Liver (tissue), 9 donors: ENCODE data around the gene MAGI1. TPM values are rescaled to one million over a fixed set of nuclear protein-coding genes. Genes with fewer than 3 reads are reported as not detected.
A peak's percentile ranks its signal among the peaks of the same experiment; 100 is the strongest.

Source experiments
- DNase-seq: peaks from one replicate; pipeline ENCODE4 v3.0.0-alpha.2; 2017; ENCODE audit warnings: low spot score
- H3K27ac ChIP-seq, 2 donors: one replicate each; pipeline ENCODE4 v1.7.0; 2013; ENCODE audit warnings: inconsistent platforms in 2 of 2, low read length in 2 of 2, control low read depth in 1 of 2, low read depth in 1 of 2, mild to moderate bottlenecking in 1 of 2
- H3K27me3 ChIP-seq, 4 donors: one replicate each; pipeline versions ENCODE4 v1.6.1 to v1.7.0; 2013; ENCODE audit warnings: low read length in 3 of 4, inconsistent platforms in 1 of 4, mild to moderate bottlenecking in 1 of 4, moderate library complexity in 1 of 4; ENCODE audit not compliant: control insufficient read depth in 4 of 4, insufficient read depth in 4 of 4
- H3K36me3 ChIP-seq, 4 donors: one replicate each; pipeline versions ENCODE4 v1.6.1 to v1.7.0; 2013; ENCODE audit warnings: low read length in 3 of 4, mild to moderate bottlenecking in 3 of 4, low read depth in 1 of 4, moderate library complexity in 1 of 4; ENCODE audit not compliant: control insufficient read depth in 4 of 4, insufficient read depth in 3 of 4
- H3K4me1 ChIP-seq, 4 donors: one replicate each; pipeline versions ENCODE4 v1.6.1 to v1.7.0; 2013; ENCODE audit warnings: low read length in 3 of 4, mild to moderate bottlenecking in 3 of 4, moderate library complexity in 1 of 4; ENCODE audit not compliant: control insufficient read depth in 4 of 4, insufficient read depth in 4 of 4
- H3K4me3 ChIP-seq, 3 donors: one replicate each; pipeline versions ENCODE4 v1.6.1 to v1.7.0; 2013; ENCODE audit warnings: low read length in 3 of 3, control low read depth in 1 of 3, low read depth in 1 of 3, mild to moderate bottlenecking in 1 of 3
- H3K9ac ChIP-seq, 2 donors: one replicate each; pipeline ENCODE4 v1.7.0; 2013; ENCODE audit warnings: low read length in 2 of 2, mild to moderate bottlenecking in 2 of 2, moderate library complexity in 2 of 2, control low read depth in 1 of 2, low read depth in 1 of 2
- H3K9me3 ChIP-seq, 4 donors: one replicate each; pipeline versions ENCODE4 v1.6.1 to v1.7.0; 2013; ENCODE audit warnings: low read length in 3 of 4; ENCODE audit not compliant: control insufficient read depth in 4 of 4
- EGR1 ChIP-seq, 2 donors: IDR thresholded peaks; 2 replicates each; pipeline ENCODE4 v1.6.1; 2016 to 2018; ENCODE audit warnings: antibody characterized with exemption in 2 of 2, low read depth in 2 of 2
- FOXA1 ChIP-seq: IDR thresholded peaks from 2 replicates; pipeline ENCODE4 v1.6.1; 2016; ENCODE audit warnings: antibody characterized with exemption
- FOXA2 ChIP-seq: IDR thresholded peaks from 2 replicates; pipeline ENCODE4 v1.6.1; 2016; ENCODE audit warnings: antibody characterized with exemption
- GABPA ChIP-seq, 2 donors: IDR thresholded peaks in 1 of 2; conservative IDR thresholded peaks in 1 of 2; 2 replicates each; pipeline ENCODE4 v1.6.1; 2016; ENCODE audit warnings: antibody characterized with exemption in 2 of 2, mild to moderate bottlenecking in 1 of 2, moderate library complexity in 1 of 2
- HNF4A ChIP-seq, 2 donors: conservative IDR thresholded peaks; 2 replicates each; pipeline ENCODE4 v1.6.1; 2016; ENCODE audit warnings: antibody characterized with exemption in 2 of 2, mild to moderate bottlenecking in 2 of 2
- HNF4G ChIP-seq: IDR thresholded peaks from 2 replicates; pipeline ENCODE4 v1.6.1; 2016; ENCODE audit warnings: antibody characterized with exemption
- JUND ChIP-seq, 2 donors: IDR thresholded peaks; 2 replicates each; pipeline ENCODE4 v1.6.1; 2016; ENCODE audit warnings: antibody characterized with exemption in 2 of 2
- NR2F2 ChIP-seq: IDR thresholded peaks from 2 replicates; pipeline ENCODE4 v1.6.1; 2016; ENCODE audit warnings: antibody characterized with exemption
- RAD21 ChIP-seq, 2 donors: IDR thresholded peaks; 2 replicates each; pipeline ENCODE4 v1.6.1; 2016; ENCODE audit warnings: antibody characterized with exemption in 2 of 2, mild to moderate bottlenecking in 2 of 2
- RXRA ChIP-seq, 2 donors: IDR thresholded peaks; 2 replicates each; pipeline ENCODE4 v1.6.1; 2017 to 2018; ENCODE audit warnings: antibody characterized with exemption in 2 of 2, mild to moderate bottlenecking in 1 of 2
- TAF1 ChIP-seq: conservative IDR thresholded peaks from 2 replicates; pipeline ENCODE4 v1.6.1; 2016; ENCODE audit warnings: antibody characterized with exemption, mild to moderate bottlenecking
- WGBS: extraction: QIAGEN DNeasy Blood & Tissue Kit; methylation state at CpG from one replicate; pipeline ENCODE4 v1.1.7; 2013; 5-methylcytosine and 5-hydroxymethylcytosine counted together
- polyA plus RNA-seq, 2 donors: library from polyadenylated mRNA; stranded (reverse) in 1 of 2; unstranded in 1 of 2; fragments of 200-250 nt in 1 of 2; fragments of >200 nt in 1 of 2; fragmentation: Nextera tagmentation in 1 of 2; extraction: Ambion mirVana in 1 of 2; gene quantifications; one replicate each; pipeline versions ENCODE4 v1.2.1 to v1.2.3, GENCODE V29; 2013 to 2015
- total RNA-seq, 2 donors: library from RNA; depleted of rRNA; stranded (reverse); fragments of >200 nt; gene quantifications; one replicate each; pipeline ENCODE4 v1.2.3, GENCODE V29; 2014
- TF ChIP-seq, protein P1 (sequence below): fragments of 150-350 bp; IDR thresholded peaks from 2 replicates; pipeline ENCODE4 v1.5.1; 2017; ENCODE audit warnings: improper control_type of control experiment, low read depth, low read length; ENCODE audit not compliant: missing input control
- TF ChIP-seq, protein P2 (sequence below): IDR thresholded peaks from 2 replicates; pipeline ENCODE4 v1.6.1; 2016; ENCODE audit warnings: antibody characterized with exemption
- TF ChIP-seq, protein P3 (sequence below): IDR thresholded peaks from 2 replicates; pipeline ENCODE4 v1.6.1; 2016; ENCODE audit warnings: antibody characterized with exemption, mild to moderate bottlenecking
- TF ChIP-seq, protein P4 (sequence below): IDR thresholded peaks from 2 replicates; pipeline ENCODE4 v1.6.1; 2016; ENCODE audit warnings: antibody characterized with exemption
- TF ChIP-seq, protein P5 (sequence below): IDR thresholded peaks from 2 replicates; pipeline ENCODE4 v1.6.1; 2016; ENCODE audit warnings: antibody characterized with exemption
- donor health status: healthy.
- donor health status: healthy.
- donor health status: healthy.
- donor health status: healthy.
- donor health status: healthy.

The MAGI1 gene
- total and polyA plus RNA-seq, 4 donors, result 9.6 to 68.8 (median 14.0) TPM

DNA sequence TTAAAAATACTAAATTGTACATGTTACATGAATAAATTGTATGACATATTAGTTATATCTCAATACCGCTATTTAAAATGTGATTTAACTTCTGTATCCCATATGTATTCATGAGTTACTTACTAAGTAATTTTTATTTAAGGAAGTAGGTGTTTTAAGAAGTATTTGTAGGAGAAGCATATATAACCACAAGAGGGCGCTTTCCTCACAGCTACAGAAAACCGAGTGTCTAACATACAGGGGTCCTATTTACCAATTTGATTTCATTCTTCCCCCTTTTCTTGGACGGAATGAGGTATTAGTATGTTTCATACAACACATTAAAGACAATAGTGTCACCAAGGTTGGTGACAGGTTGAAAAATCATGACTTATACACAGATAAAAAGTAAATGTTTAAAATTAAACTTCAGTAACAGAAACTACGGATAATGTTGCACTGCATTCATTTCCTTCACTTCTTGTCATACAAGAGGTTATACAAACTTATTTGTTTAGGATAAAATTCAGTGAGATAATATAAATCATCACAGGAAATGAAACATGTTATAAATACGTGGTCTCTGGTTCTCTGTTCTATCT, 253.6 kb downstream of the MAGI1 start:
- DNase-seq, result no peak
- 31% methylated on average over 6 of the region's 6 CpGs for WGBS
- no peak overlapping the region for H3K9ac ChIP-seq
- H3K36me3 ChIP-seq, result no peaks in the 10 kb centered on the region
- TF ChIP-seq RAD21 (IDR thresholded peaks at IDR 0.05) (peak; percentile 91 to 93), NR2F2 (no peak)
- TF ChIP-seq, protein P1, sequence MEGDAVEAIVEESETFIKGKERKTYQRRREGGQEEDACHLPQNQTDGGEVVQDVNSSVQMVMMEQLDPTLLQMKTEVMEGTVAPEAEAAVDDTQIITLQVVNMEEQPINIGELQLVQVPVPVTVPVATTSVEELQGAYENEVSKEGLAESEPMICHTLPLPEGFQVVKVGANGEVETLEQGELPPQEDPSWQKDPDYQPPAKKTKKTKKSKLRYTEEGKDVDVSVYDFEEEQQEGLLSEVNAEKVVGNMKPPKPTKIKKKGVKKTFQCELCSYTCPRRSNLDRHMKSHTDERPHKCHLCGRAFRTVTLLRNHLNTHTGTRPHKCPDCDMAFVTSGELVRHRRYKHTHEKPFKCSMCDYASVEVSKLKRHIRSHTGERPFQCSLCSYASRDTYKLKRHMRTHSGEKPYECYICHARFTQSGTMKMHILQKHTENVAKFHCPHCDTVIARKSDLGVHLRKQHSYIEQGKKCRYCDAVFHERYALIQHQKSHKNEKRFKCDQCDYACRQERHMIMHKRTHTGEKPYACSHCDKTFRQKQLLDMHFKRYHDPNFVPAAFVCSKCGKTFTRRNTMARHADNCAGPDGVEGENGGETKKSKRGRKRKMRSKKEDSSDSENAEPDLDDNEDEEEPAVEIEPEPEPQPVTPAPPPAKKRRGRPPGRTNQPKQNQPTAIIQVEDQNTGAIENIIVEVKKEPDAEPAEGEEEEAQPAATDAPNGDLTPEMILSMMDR, result peak; percentile 60
- peaks cover 0 to 4% (median 0%) of the 10 kb centered on the region in 4 donors for H3K4me1 ChIP-seq
- H3K27ac ChIP-seq, result no peak overlapping the region
- no peak overlapping the region for H3K4me3 ChIP-seq
- H3K9me3 ChIP-seq, result no peaks in the 10 kb centered on the region
- H3K27me3 ChIP-seq, result no peaks in the 10 kb centered on the region

DNA sequence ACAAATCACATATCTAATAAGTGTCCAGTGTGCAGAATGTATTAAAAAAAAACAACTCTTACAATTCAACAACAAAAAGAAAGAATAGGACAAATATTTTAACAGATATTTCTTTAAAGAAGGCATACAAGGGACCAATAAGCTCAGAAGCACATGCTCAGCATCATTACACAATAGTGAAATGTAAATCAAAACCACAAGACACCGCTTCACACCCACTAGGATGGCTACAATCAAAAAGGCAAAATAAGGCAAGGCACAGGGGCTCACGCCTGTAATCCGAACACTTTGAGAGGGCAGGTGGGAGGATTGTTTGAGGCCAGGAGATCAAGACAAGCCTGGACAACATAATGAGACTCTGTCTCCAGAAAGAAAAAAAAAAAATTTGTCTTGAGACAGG, 255.6 kb downstream of the MAGI1 start:
- H3K4me3 ChIP-seq, result no peak overlapping the region
- no peaks in the 10 kb centered on the region for H3K36me3 ChIP-seq
- WGBS, result 92% methylated on average over 3 of the region's 3 CpGs
- H3K27ac ChIP-seq, result no peak overlapping the region
- no peaks in the 10 kb centered on the region for H3K27me3 ChIP-seq
- peaks cover 0 to 4% (median 0%) of the 10 kb centered on the region in 4 donors for H3K4me1 ChIP-seq
- H3K9ac ChIP-seq, result no peak overlapping the region
- TF ChIP-seq HNF4G (no peak), FOXA2 (no peak)
- TF ChIP-seq, protein P2, sequence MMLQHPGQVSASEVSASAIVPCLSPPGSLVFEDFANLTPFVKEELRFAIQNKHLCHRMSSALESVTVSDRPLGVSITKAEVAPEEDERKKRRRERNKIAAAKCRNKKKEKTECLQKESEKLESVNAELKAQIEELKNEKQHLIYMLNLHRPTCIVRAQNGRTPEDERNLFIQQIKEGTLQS, result no peak
- no peaks in the 10 kb centered on the region for H3K9me3 ChIP-seq
- DNase-seq, result no peak

DNA sequence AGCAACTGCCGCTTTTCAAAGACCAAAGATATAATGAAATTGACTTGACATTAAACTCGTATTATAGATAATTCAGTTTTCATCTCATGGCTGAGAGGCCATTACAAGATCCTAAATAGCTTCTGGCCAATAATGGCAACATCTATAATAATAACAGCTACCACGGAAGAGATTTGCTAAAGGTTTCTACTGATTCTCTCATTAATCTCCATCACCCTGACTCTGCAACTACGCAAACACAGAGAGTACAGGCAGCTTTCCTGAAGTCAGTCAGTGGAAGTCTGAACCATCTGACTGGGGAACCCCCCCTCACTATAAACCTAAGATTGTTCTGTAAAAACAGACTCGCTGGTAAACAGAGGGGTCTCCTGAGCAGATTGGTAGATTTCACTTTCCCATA, 257.1 kb downstream of the MAGI1 start:
- Histone ChIP-seq H3K4me3 (no peak overlapping the region), H3K4me1 (peaks cover 0 to 4% (median 0%) of the 10 kb centered on the region in 4 donors), H3K27ac (no peak overlapping the region), H3K9ac (no peak overlapping the region), H3K9me3 (no peaks in the 10 kb centered on the region), H3K27me3 (no peaks in the 10 kb centered on the region), H3K36me3 (no peaks in the 10 kb centered on the region)
- TF ChIP-seq, protein P2, result no peak
- TF ChIP-seq, protein P3, sequence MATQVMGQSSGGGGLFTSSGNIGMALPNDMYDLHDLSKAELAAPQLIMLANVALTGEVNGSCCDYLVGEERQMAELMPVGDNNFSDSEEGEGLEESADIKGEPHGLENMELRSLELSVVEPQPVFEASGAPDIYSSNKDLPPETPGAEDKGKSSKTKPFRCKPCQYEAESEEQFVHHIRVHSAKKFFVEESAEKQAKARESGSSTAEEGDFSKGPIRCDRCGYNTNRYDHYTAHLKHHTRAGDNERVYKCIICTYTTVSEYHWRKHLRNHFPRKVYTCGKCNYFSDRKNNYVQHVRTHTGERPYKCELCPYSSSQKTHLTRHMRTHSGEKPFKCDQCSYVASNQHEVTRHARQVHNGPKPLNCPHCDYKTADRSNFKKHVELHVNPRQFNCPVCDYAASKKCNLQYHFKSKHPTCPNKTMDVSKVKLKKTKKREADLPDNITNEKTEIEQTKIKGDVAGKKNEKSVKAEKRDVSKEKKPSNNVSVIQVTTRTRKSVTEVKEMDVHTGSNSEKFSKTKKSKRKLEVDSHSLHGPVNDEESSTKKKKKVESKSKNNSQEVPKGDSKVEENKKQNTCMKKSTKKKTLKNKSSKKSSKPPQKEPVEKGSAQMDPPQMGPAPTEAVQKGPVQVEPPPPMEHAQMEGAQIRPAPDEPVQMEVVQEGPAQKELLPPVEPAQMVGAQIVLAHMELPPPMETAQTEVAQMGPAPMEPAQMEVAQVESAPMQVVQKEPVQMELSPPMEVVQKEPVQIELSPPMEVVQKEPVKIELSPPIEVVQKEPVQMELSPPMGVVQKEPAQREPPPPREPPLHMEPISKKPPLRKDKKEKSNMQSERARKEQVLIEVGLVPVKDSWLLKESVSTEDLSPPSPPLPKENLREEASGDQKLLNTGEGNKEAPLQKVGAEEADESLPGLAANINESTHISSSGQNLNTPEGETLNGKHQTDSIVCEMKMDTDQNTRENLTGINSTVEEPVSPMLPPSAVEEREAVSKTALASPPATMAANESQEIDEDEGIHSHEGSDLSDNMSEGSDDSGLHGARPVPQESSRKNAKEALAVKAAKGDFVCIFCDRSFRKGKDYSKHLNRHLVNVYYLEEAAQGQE, result no peak
- TF ChIP-seq FOXA1, result no peak
- TF ChIP-seq, protein P4, sequence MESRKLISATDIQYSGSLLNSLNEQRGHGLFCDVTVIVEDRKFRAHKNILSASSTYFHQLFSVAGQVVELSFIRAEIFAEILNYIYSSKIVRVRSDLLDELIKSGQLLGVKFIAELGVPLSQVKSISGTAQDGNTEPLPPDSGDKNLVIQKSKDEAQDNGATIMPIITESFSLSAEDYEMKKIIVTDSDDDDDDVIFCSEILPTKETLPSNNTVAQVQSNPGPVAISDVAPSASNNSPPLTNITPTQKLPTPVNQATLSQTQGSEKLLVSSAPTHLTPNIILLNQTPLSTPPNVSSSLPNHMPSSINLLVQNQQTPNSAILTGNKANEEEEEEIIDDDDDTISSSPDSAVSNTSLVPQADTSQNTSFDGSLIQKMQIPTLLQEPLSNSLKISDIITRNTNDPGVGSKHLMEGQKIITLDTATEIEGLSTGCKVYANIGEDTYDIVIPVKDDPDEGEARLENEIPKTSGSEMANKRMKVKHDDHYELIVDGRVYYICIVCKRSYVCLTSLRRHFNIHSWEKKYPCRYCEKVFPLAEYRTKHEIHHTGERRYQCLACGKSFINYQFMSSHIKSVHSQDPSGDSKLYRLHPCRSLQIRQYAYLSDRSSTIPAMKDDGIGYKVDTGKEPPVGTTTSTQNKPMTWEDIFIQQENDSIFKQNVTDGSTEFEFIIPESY, result no peak
- TF ChIP-seq, protein P1, result no peak
- TF ChIP-seq JUND (IDR thresholded peaks at IDR 0.05), result no peak
- TF ChIP-seq TAF1, result no peak
- no peak for TF ChIP-seq NR2F2
- TF ChIP-seq, protein P5, sequence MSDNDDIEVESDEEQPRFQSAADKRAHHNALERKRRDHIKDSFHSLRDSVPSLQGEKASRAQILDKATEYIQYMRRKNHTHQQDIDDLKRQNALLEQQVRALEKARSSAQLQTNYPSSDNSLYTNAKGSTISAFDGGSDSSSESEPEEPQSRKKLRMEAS, result no peak
- TF ChIP-seq GABPA (IDR thresholded peaks at IDR 0.05 in 1 of 2, conservative IDR thresholded peaks at IDR 0.05 in 1 of 2), result no peak
- no peak for TF ChIP-seq EGR1 (IDR thresholded peaks at IDR 0.05; ENCODE audit: low read depth in 2 of 2)
- no peak for TF ChIP-seq RAD21 (IDR thresholded peaks at IDR 0.05)
- no peak for TF ChIP-seq RXRA (IDR thresholded peaks at IDR 0.05)
- no peak for TF ChIP-seq HNF4A (conservative IDR thresholded peaks at IDR 0.05)
- 96% methylated on average over 5 of the region's 5 CpGs for WGBS
- DNase-seq, result no peak
